PC-9 (cell line): ENCODE data around the gene BAIAP2.
"Not testable (repeated sequence)": the region's sequence is repeated elsewhere in the genome, so short reads cannot be mapped to it uniquely, and the experiment has no call there.

Source experiments
- CTCF ChIP-seq: fragments of 200-600 bp; sonication (generic); conservative IDR thresholded peaks from 2 replicates; pipeline ENCODE4 v1.6.1; 2017; ENCODE audit warnings: mixed run types, antibody characterized with exemption, mild to moderate bottlenecking, moderate library complexity
- EZH2 ChIP-seq: fragments of 200-600 bp; sonication (generic); IDR thresholded peaks from 2 replicates; pipeline ENCODE4 v1.8.0; 2017; ENCODE audit warnings: antibody characterized with exemption, low read depth

- not testable (repeated sequence) for TF ChIP-seq CTCF, EZH2
Observed at GRCh38 chr17:81017330-81017729, 17.6 kb upstream of the BAIAP2 start.
